OCI-LY3 (cell line): ENCODE data around the gene MMEL1.

ENCODE experiments used
- EZH2phosphoT487 ChIP-seq: fragments of 200-600 bp; shearing (Covaris generic); IDR thresholded peaks from 2 replicates; pipeline ENCODE4 v1.6.1; 2018; ENCODE audit warnings: antibody characterized with exemption, mixed run types, low read depth
- TF ChIP-seq, protein P1 (sequence below): fragments of 200-600, 300-600 bp; sonication (generic); IDR thresholded peaks from 2 replicates; pipeline ENCODE4 v1.5.1; 2014; ENCODE audit warnings: antibody characterized with exemption, low read length, low read depth

DNA sequence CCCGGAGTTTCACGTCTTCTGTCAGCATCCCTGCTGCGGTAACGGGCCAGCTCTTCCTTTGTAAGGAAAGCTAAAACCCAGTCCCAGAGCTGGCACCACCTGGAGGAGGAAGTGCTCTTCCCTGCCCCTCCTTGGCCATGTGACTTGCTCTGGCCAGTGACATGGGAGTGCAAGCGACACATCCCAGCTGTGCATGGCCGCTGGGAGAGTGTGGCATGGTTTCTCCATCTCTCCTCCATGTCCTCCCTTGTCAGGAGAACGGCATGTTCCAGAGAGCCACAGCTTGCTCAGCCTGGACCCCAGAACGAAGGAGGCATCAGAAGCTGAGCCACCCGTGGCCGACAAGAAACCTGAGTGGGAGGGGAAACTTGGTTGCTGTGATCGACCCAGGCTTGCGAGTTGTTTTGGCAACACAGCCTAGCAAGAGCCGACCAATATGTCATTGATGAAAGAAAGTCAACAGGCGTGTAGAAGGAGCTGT, 48.9 kb downstream of the MMEL1 start:
- TF ChIP-seq, protein P1, sequence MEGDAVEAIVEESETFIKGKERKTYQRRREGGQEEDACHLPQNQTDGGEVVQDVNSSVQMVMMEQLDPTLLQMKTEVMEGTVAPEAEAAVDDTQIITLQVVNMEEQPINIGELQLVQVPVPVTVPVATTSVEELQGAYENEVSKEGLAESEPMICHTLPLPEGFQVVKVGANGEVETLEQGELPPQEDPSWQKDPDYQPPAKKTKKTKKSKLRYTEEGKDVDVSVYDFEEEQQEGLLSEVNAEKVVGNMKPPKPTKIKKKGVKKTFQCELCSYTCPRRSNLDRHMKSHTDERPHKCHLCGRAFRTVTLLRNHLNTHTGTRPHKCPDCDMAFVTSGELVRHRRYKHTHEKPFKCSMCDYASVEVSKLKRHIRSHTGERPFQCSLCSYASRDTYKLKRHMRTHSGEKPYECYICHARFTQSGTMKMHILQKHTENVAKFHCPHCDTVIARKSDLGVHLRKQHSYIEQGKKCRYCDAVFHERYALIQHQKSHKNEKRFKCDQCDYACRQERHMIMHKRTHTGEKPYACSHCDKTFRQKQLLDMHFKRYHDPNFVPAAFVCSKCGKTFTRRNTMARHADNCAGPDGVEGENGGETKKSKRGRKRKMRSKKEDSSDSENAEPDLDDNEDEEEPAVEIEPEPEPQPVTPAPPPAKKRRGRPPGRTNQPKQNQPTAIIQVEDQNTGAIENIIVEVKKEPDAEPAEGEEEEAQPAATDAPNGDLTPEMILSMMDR: no peak
- TF ChIP-seq EZH2phosphoT487: no peak
